ENCODE results near the gene LCOR. TPM values are rescaled to one million over a fixed set of nuclear protein-coding genes. Genes with fewer than 3 reads are reported as not detected.

The LCOR gene
- total and polyA plus RNA-seq, 2 of the 13 experiments (the other 11 are each of a cell fraction or from before 2014, with no cell fraction given) = 12.4 to 23.7 TPM

DNA sequence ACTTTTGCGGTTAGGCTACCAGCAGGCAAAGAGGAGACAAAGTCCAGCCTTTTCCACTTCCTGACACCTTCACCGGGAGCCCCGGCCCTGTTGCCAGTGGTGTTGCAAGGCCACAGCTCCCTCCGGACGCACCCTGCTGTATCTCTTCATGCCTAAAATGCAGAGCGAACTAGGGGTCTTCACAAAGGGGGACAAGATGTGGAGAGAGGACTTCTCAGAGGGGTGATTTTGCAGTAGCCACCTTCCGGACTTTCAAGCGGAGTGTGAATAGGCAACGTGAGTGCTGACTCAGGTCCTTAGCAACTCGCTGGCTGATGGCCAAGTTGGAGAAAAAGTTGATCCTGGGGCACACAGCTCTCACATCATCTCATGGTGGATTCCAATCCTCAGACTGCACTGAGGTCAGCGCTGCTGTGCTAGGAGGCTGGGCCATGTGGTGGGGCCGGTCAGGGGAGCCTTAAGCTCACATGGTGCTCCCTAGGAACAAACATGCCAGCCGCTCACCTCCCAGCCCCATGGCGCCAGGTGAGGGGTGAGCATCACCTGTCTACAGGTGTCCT, 166.3 kb downstream of the LCOR start (continued):
- TF ChIP-seq, protein P1, sequence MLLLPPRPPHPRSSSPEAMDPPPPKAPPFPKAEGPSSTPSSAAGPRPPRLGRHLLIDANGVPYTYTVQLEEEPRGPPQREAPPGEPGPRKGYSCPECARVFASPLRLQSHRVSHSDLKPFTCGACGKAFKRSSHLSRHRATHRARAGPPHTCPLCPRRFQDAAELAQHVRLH (CRISPR knock-in tag; IDR thresholded peaks at IDR 0.05; ENCODE audit: borderline replicate concordance, low read depth) = no peak
- TF ChIP-seq, protein P2, sequence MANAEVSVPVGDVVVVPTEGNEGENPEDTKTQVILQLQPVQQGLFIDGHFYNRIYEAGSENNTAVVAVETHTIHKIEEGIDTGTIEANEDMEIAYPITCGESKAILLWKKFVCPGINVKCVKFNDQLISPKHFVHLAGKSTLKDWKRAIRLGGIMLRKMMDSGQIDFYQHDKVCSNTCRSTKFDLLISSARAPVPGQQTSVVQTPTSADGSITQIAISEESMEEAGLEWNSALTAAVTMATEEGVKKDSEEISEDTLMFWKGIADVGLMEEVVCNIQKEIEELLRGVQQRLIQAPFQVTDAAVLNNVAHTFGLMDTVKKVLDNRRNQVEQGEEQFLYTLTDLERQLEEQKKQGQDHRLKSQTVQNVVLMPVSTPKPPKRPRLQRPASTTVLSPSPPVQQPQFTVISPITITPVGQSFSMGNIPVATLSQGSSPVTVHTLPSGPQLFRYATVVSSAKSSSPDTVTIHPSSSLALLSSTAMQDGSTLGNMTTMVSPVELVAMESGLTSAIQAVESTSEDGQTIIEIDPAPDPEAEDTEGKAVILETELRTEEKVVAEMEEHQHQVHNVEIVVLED (CRISPR knock-in tag; IDR thresholded peaks at IDR 0.05; ENCODE audit: borderline replicate concordance) = no peak
- TF ChIP-seq ZNF564 (CRISPR knock-in tag; IDR thresholded peaks at IDR 0.05) (no peak), ARNT2 (CRISPR knock-in tag; IDR thresholded peaks at IDR 0.05; ENCODE audit: low read depth) (no peak), XBP1 (CRISPR knock-in tag; IDR thresholded peaks at IDR 0.05) (no peak), CENPT (CRISPR knock-in tag; IDR thresholded peaks at IDR 0.05; ENCODE audit: low read depth) (no peak), ZNF235 (CRISPR knock-in tag; IDR thresholded peaks at IDR 0.05; ENCODE audit: borderline replicate concordance) (no peak), SP2 (CRISPR knock-in tag; IDR thresholded peaks at IDR 0.05) (no peak), PCBP2 (optimal IDR thresholded peaks at IDR 0.05; ENCODE audit: low read depth, low read length, poor library complexity, severe bottlenecking) (no peak), ZNF644 (CRISPR knock-in tag; IDR thresholded peaks at IDR 0.05; ENCODE audit: low read depth) (peak; percentile 13; the same call in 1 of the 2 replicates), ZNF709 (CRISPR knock-in tag; IDR thresholded peaks at IDR 0.05) (no peak), CEBPB (IDR thresholded peaks at IDR 0.05; ENCODE audit: borderline replicate concordance, low read depth, low read length) (peak; percentile 80), MIER3 (CRISPR knock-in tag; IDR thresholded peaks at IDR 0.05; ENCODE audit: borderline replicate concordance) (0 out of 2 replicates have a peak, but pooled peaks have one; percentile 63), RXRA (CRISPR knock-in tag; IDR thresholded peaks at IDR 0.05) (no peak), PRPF4 (IDR thresholded peaks at IDR 0.05; ENCODE audit: low read depth, low read length, poor library complexity, severe bottlenecking) (no peak), DR1 (CRISPR knock-in tag; IDR thresholded peaks at IDR 0.05) (no peak), SP4 (CRISPR knock-in tag; IDR thresholded peaks at IDR 0.05) (0 out of 2 replicates have a peak, but pooled peaks have one; percentile 28), ZSCAN30 (CRISPR knock-in tag; IDR thresholded peaks at IDR 0.05) (no peak), HNF4A (CRISPR knock-in tag; IDR thresholded peaks at IDR 0.05) (peak; percentile 77)
- TF ChIP-seq, protein P3, sequence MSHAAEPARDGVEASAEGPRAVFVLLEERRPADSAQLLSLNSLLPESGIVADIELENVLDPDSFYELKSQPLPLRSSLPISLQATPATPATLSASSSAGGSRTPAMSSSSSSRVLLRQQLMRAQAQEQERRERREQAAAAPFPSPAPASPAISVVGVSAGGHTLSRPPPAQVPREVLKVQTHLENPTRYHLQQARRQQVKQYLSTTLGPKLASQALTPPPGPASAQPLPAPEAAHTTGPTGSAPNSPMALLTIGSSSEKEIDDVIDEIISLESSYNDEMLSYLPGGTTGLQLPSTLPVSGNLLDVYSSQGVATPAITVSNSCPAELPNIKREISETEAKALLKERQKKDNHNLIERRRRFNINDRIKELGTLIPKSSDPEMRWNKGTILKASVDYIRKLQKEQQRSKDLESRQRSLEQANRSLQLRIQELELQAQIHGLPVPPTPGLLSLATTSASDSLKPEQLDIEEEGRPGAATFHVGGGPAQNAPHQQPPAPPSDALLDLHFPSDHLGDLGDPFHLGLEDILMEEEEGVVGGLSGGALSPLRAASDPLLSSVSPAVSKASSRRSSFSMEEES (CRISPR knock-in tag; IDR thresholded peaks at IDR 0.05) = no peak
- TF ChIP-seq, protein P4, sequence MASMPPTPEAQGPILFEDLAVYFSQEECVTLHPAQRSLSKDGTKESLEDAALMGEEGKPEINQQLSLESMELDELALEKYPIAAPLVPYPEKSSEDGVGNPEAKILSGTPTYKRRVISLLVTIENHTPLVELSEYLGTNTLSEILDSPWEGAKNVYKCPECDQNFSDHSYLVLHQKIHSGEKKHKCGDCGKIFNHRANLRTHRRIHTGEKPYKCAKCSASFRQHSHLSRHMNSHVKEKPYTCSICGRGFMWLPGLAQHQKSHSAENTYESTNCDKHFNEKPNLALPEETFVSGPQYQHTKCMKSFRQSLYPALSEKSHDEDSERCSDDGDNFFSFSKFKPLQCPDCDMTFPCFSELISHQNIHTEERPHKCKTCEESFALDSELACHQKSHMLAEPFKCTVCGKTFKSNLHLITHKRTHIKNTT (CRISPR knock-in tag; IDR thresholded peaks at IDR 0.05) = no peak
- TF ChIP-seq, protein P5, sequence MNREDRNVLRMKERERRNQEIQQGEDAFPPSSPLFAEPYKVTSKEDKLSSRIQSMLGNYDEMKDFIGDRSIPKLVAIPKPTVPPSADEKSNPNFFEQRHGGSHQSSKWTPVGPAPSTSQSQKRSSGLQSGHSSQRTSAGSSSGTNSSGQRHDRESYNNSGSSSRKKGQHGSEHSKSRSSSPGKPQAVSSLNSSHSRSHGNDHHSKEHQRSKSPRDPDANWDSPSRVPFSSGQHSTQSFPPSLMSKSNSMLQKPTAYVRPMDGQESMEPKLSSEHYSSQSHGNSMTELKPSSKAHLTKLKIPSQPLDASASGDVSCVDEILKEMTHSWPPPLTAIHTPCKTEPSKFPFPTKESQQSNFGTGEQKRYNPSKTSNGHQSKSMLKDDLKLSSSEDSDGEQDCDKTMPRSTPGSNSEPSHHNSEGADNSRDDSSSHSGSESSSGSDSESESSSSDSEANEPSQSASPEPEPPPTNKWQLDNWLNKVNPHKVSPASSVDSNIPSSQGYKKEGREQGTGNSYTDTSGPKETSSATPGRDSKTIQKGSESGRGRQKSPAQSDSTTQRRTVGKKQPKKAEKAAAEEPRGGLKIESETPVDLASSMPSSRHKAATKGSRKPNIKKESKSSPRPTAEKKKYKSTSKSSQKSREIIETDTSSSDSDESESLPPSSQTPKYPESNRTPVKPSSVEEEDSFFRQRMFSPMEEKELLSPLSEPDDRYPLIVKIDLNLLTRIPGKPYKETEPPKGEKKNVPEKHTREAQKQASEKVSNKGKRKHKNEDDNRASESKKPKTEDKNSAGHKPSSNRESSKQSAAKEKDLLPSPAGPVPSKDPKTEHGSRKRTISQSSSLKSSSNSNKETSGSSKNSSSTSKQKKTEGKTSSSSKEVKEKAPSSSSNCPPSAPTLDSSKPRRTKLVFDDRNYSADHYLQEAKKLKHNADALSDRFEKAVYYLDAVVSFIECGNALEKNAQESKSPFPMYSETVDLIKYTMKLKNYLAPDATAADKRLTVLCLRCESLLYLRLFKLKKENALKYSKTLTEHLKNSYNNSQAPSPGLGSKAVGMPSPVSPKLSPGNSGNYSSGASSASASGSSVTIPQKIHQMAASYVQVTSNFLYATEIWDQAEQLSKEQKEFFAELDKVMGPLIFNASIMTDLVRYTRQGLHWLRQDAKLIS (CRISPR knock-in tag; IDR thresholded peaks at IDR 0.05) = no peak
